GM12878 (cell line): Measurements from ENCODE around the gene ADCY1. TPM values are rescaled to one million over a fixed set of nuclear protein-coding genes. Genes with fewer than 3 reads are reported as not detected.

Experiments
- polyA plus RNA-seq, 11 experiments: library from polyadenylated mRNA; depleted of rRNA in 4 of 11; unstranded in 6 of 11; stranded (reverse) in 5 of 11; fragments of >200 nt; fragmentation: Nextera tagmentation in 4 of 11; fragmentation: Illumina TruSeq in 1 of 11; extraction: Ambion mirVana in 4 of 11; extraction: Trizol in 1 of 11; gene quantifications; 1 replicate in 1 of 11; 2 replicates in 10 of 11; pipeline versions ENCODE4 v1.2.1 to v1.2.3, GENCODE V29; 2011 to 2016; ENCODE audit warnings: inconsistent platforms in 2 of 11, missing spikeins in 2 of 11, low read depth in 1 of 11
- small RNA-seq: library from RNA; depleted of rRNA; stranded (forward); fragments of <200 nt; gene quantifications from one replicate; pipeline ENCODE3, GENCODE V24; 2014
- total RNA-seq, 4 experiments: library from RNA; depleted of rRNA in 3 of 4; stranded (reverse); fragments of >200 nt in 3 of 4; fragmentation: Illumina TruSeq in 1 of 4; extraction: Trizol in 1 of 4; gene quantifications; 2 replicates each; pipeline versions ENCODE4 v1.2.1 to v1.2.3, GENCODE V29; 2013 to 2021

The ADCY1 gene
- total and polyA plus RNA-seq, 10 of the 15 experiments (the other 5 are each of a cell fraction or from before 2014, with no cell fraction given), result 0.13 to 1.4 (median 0.45) TPM; not detected in 1

Small RNA genes lying within 50 kb of the gene (small RNA-seq; reads per million reads assigned to genes)
- gene AC073325.2, result not detected
